IPS-20b (cell line): ENCODE data around the gene MTUS2.

ENCODE experiments used
- H3K27ac ChIP-seq: one replicate; pipeline ENCODE4 v1.5.1; 2013; ENCODE audit warnings: low read length
- H3K27me3 ChIP-seq: 2 replicates; pipeline ENCODE4 v1.6.1; 2013; ENCODE audit warnings: mild to moderate bottlenecking, low read length, inconsistent platforms; ENCODE audit not compliant: insufficient read depth
- H3K36me3 ChIP-seq: 2 replicates; pipeline ENCODE4 v1.6.1; 2013; ENCODE audit warnings: low read depth, mild to moderate bottlenecking, inconsistent platforms, low read length, moderate library complexity; ENCODE audit not compliant: insufficient read depth
- H3K4me1 ChIP-seq: 2 replicates; pipeline ENCODE4 v1.6.1; 2013; ENCODE audit warnings: mild to moderate bottlenecking, control low read depth, inconsistent platforms, low read length, moderate library complexity; ENCODE audit not compliant: insufficient read depth
- H3K4me3 ChIP-seq: 2 replicates; pipeline ENCODE4 v1.5.1; 2013; ENCODE audit warnings: mild to moderate bottlenecking, low read length, inconsistent platforms
- H3K9ac ChIP-seq: 2 replicates; pipeline ENCODE4 v1.6.1; 2013; ENCODE audit warnings: low read depth, mild to moderate bottlenecking, inconsistent platforms, low read length, moderate library complexity
- H3K9me3 ChIP-seq: 2 replicates; pipeline ENCODE4 v1.6.1; 2013; ENCODE audit warnings: mild to moderate bottlenecking, low read depth, low read length, inconsistent platforms; ENCODE audit not compliant: insufficient read depth

MTUS2 gene

GRCh38 chr13:29545988-29546387, 725.8 kb downstream of the MTUS2 start:
- no peak overlapping the region for H3K27ac ChIP-seq
- no peaks in the 10 kb centered on the region for H3K9me3 ChIP-seq
- peaks cover 11% of the 10 kb centered on the region for H3K4me1 ChIP-seq
- no peak overlapping the region for H3K9ac ChIP-seq
- no peaks in the 10 kb centered on the region for H3K27me3 ChIP-seq
- H3K36me3 ChIP-seq = peaks cover 43% of the 10 kb centered on the region
- no peak overlapping the region for H3K4me3 ChIP-seq

GRCh38 chr13:29546662-29547061, 726.5 kb downstream of the MTUS2 start:
- no peak overlapping the region for H3K9ac ChIP-seq
- no peak overlapping the region for H3K4me3 ChIP-seq
- peaks cover 7% of the 10 kb centered on the region for H3K4me1 ChIP-seq
- H3K27me3 ChIP-seq = no peaks in the 10 kb centered on the region
- no peak overlapping the region for H3K27ac ChIP-seq
- peaks cover 50% of the 10 kb centered on the region for H3K36me3 ChIP-seq
- H3K9me3 ChIP-seq = no peaks in the 10 kb centered on the region

DNA sequence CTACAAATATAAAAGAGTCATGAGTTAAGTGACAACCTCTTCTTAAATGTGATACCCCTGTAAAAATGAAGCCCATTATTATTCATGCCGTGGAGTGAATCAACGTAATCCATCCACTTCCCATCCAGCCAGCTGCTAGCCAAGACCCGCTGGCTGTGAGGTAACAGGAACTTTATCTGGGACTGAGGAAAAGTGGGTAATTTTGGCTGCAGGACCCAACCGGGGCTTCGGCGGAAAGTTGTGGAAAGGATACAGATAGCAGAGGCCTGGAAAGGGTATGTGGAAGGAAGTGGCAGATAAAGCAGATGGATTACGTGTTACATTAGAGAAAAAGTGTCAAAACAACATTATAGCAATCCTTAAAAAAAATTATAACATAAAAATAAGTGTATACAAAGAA, 727.0 kb downstream of the MTUS2 start:
- H3K27me3 ChIP-seq = no peaks in the 10 kb centered on the region
- peaks cover 7% of the 10 kb centered on the region for H3K4me1 ChIP-seq
- H3K4me3 ChIP-seq = no peak overlapping the region
- H3K9me3 ChIP-seq = no peaks in the 10 kb centered on the region
- no peak overlapping the region for H3K9ac ChIP-seq
- H3K36me3 ChIP-seq = peaks cover 55% of the 10 kb centered on the region
- H3K27ac ChIP-seq = no peak overlapping the region

DNA sequence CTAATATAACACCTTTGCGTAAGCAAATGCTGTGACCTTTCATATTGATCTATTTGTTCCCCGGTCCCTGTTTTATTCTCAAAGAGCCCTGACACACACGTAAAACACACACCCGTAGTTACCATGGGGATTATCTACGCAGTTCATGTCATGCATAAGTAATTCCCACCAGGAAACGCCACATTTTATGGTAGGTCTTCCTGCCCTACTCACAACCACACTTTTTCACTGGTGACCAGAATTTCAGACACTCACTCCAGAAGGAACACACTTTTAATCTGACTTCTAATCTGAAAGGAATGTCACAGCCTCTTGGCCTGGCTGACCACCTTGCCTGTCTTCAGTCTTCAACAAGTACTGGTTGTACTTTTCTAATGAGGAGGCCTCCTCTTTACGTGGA, 728.6 kb downstream of the MTUS2 start:
- Histone ChIP-seq H3K9ac (no peak overlapping the region), H3K4me3 (no peak overlapping the region), H3K9me3 (no peaks in the 10 kb centered on the region), H3K27ac (no peak overlapping the region), H3K4me1 (peaks cover 7% of the 10 kb centered on the region), H3K36me3 (peaks cover 70% of the 10 kb centered on the region), H3K27me3 (no peaks in the 10 kb centered on the region)

- no peaks in the 10 kb centered on the region for H3K27me3 ChIP-seq
- peaks cover 5% of the 10 kb centered on the region for H3K4me1 ChIP-seq
- no peak overlapping the region for H3K4me3 ChIP-seq
- H3K36me3 ChIP-seq = peaks cover 72% of the 10 kb centered on the region
- H3K27ac ChIP-seq = no peak overlapping the region
- no peaks in the 10 kb centered on the region for H3K9me3 ChIP-seq
- H3K9ac ChIP-seq = no peak overlapping the region
Measured at GRCh38 chr13:29550430-29550988, 730.4 kb downstream of the MTUS2 start.

GRCh38 chr13:29551214-29551613, 731.1 kb downstream of the MTUS2 start:
- Histone ChIP-seq H3K9ac (no peak overlapping the region), H3K27ac (no peak overlapping the region), H3K27me3 (no peaks in the 10 kb centered on the region), H3K4me3 (no peak overlapping the region), H3K9me3 (no peaks in the 10 kb centered on the region), H3K4me1 (peaks cover 5% of the 10 kb centered on the region), H3K36me3 (peaks cover 70% of the 10 kb centered on the region)
